Measurements from ENCODE around the gene PLXNA2. TPM values are rescaled to one million over a fixed set of nuclear protein-coding genes. Genes with fewer than 3 reads are reported as not detected.

The PLXNA2 gene
- total and polyA plus RNA-seq, 2 of the 13 experiments (the other 11 are each of a cell fraction or from before 2014, with no cell fraction given) = 1.1 to 2.1 TPM

DNA sequence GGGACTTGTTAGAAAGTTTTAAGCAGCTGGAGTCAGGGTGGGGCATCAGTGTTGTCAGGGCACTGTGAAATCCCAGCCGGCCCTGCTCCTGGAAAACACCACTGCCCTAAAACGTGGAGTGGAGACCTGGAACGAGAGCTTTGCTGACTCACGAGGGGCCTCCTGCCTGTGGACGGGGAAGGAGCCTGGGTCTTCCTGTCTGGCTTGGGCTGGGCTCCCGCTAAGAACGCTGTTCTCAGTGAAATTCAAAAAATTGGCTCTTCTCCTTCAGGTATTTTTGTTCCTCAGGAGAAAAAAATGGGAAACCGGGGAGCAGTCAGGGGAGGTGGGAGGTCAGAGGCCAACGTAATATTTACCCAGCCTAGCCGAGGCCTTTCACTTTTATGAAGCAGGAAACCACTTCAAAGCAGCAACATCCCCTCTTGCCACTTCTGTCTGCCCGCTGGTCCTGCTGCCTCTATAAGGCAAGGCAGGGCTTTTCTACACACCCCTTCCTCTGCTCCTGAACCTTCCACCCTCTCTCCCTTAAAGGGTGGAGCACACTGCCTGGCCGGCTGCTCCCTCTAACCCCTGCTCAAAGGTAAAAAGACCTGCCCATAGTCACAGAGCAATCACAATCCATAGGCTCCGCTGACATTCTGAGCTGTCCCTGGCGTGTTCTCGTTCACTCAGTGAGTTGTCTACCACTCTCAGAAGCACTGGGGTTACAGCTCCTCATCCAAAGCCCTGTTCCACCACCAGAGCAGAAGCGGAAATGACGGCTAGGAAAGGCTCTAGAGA is 8.0 kb downstream of the PLXNA2 start (continued):
- TF ChIP-seq, protein P1, sequence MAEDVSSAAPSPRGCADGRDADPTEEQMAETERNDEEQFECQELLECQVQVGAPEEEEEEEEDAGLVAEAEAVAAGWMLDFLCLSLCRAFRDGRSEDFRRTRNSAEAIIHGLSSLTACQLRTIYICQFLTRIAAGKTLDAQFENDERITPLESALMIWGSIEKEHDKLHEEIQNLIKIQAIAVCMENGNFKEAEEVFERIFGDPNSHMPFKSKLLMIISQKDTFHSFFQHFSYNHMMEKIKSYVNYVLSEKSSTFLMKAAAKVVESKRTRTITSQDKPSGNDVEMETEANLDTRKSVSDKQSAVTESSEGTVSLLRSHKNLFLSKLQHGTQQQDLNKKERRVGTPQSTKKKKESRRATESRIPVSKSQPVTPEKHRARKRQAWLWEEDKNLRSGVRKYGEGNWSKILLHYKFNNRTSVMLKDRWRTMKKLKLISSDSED (CRISPR knock-in tag; IDR thresholded peaks at IDR 0.05) = no peak
- TF ChIP-seq MIER3 (CRISPR knock-in tag; IDR thresholded peaks at IDR 0.05; ENCODE audit: borderline replicate concordance) (no peak), ZFP37 (CRISPR knock-in tag; IDR thresholded peaks at IDR 0.05; ENCODE audit: borderline replicate concordance) (no peak), REPIN1 (CRISPR knock-in tag; IDR thresholded peaks at IDR 0.05; ENCODE audit: borderline replicate concordance, low read depth) (peak; percentile 37; the same call in 1 of the 2 replicates), RAD51 (IDR thresholded peaks at IDR 0.05; ENCODE audit: borderline replicate concordance) (no peak), ZFP36 (IDR thresholded peaks at IDR 0.05; ENCODE audit: borderline replicate concordance, low read depth, low read length, partially characterized antibody) (no peak), SKI (IDR thresholded peaks at IDR 0.05; ENCODE audit: partially characterized antibody) (peak; percentile 78), NBN (conservative IDR thresholded peaks at IDR 0.05) (no peak), SIN3A (IDR thresholded peaks at IDR 0.05; ENCODE audit: borderline replicate concordance, low read depth, low read length) (no peak), FOXJ3 (CRISPR knock-in tag; IDR thresholded peaks at IDR 0.05; ENCODE audit: borderline replicate concordance) (no peak), MEIS1 (CRISPR knock-in tag; IDR thresholded peaks at IDR 0.05; ENCODE audit: borderline replicate concordance) (no peak), SOX13 (IDR thresholded peaks at IDR 0.05) (no peak), SOX13 (CRISPR knock-in tag; conservative IDR thresholded peaks at IDR 0.05 in 1 of 2, IDR thresholded peaks at IDR 0.05 in 1 of 2) (peak in 1 of 2 experiments; percentile 65; a peak in 2 of 4 replicates), ZFP90 (CRISPR knock-in tag; IDR thresholded peaks at IDR 0.05; ENCODE audit: borderline replicate concordance) (no peak), ELF1 (CRISPR knock-in tag; IDR thresholded peaks at IDR 0.05) (no peak), MTF1 (CRISPR knock-in tag; IDR thresholded peaks at IDR 0.05) (no peak), ZNF292 (CRISPR knock-in tag; IDR thresholded peaks at IDR 0.05; ENCODE audit: borderline replicate concordance, low read depth) (no peak; the same call in 1 of the 2 replicates), SMAD9 (CRISPR knock-in tag; IDR thresholded peaks at IDR 0.05) (no peak)
- TF ChIP-seq, protein P2, sequence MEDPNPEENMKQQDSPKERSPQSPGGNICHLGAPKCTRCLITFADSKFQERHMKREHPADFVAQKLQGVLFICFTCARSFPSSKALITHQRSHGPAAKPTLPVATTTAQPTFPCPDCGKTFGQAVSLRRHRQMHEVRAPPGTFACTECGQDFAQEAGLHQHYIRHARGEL (CRISPR knock-in tag; IDR thresholded peaks at IDR 0.05) = no peak
- TF ChIP-seq, protein P3, sequence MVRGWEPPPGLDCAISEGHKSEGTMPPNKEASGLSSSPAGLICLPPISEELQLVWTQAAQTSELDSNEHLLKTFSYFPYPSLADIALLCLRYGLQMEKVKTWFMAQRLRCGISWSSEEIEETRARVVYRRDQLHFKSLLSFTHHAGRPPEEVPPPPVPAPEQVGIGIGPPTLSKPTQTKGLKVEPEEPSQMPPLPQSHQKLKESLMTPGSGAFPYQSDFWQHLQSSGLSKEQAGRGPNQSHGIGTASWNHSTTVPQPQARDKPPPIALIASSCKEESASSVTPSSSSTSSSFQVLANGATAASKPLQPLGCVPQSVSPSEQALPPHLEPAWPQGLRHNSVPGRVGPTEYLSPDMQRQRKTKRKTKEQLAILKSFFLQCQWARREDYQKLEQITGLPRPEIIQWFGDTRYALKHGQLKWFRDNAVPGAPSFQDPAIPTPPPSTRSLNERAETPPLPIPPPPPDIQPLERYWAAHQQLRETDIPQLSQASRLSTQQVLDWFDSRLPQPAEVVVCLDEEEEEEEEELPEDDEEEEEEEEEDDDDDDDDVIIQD (CRISPR knock-in tag; IDR thresholded peaks at IDR 0.05; ENCODE audit: low read depth) = no peak
- TF ChIP-seq, protein P4, sequence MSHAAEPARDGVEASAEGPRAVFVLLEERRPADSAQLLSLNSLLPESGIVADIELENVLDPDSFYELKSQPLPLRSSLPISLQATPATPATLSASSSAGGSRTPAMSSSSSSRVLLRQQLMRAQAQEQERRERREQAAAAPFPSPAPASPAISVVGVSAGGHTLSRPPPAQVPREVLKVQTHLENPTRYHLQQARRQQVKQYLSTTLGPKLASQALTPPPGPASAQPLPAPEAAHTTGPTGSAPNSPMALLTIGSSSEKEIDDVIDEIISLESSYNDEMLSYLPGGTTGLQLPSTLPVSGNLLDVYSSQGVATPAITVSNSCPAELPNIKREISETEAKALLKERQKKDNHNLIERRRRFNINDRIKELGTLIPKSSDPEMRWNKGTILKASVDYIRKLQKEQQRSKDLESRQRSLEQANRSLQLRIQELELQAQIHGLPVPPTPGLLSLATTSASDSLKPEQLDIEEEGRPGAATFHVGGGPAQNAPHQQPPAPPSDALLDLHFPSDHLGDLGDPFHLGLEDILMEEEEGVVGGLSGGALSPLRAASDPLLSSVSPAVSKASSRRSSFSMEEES (CRISPR knock-in tag; IDR thresholded peaks at IDR 0.05) = peak; percentile 36; the same call in 1 of the 2 replicates
- TF ChIP-seq, protein P5, sequence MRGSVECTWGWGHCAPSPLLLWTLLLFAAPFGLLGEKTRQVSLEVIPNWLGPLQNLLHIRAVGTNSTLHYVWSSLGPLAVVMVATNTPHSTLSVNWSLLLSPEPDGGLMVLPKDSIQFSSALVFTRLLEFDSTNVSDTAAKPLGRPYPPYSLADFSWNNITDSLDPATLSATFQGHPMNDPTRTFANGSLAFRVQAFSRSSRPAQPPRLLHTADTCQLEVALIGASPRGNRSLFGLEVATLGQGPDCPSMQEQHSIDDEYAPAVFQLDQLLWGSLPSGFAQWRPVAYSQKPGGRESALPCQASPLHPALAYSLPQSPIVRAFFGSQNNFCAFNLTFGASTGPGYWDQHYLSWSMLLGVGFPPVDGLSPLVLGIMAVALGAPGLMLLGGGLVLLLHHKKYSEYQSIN (CRISPR knock-in tag; IDR thresholded peaks at IDR 0.05; ENCODE audit: borderline replicate concordance) = no peak
- TF ChIP-seq, protein P6, sequence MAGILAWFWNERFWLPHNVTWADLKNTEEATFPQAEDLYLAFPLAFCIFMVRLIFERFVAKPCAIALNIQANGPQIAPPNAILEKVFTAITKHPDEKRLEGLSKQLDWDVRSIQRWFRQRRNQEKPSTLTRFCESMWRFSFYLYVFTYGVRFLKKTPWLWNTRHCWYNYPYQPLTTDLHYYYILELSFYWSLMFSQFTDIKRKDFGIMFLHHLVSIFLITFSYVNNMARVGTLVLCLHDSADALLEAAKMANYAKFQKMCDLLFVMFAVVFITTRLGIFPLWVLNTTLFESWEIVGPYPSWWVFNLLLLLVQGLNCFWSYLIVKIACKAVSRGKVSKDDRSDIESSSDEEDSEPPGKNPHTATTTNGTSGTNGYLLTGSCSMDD (CRISPR knock-in tag; IDR thresholded peaks at IDR 0.05) = no peak

All from HepG2 (cell line).